ENCODE results near the gene ARID5B. TPM values are rescaled to one million over a fixed set of nuclear protein-coding genes. Genes with fewer than 3 reads are reported as not detected.
A peak's percentile ranks its signal among the peaks of the same experiment; 100 is the strongest.

ARID5B gene
- total RNA-seq, 1 donor from 2014 or later: 36.9 TPM

- Mint-ChIP-seq H3K27ac (no peak overlapping the region), H3K27me3 (no peaks in the 10 kb centered on the region), H3K36me3 (peaks cover 31% of the 10 kb centered on the region), H3K4me1 (ENCODE audit: unreplicated experiment) (peaks cover 49% of the 10 kb centered on the region), H3K4me3 (no peak overlapping the region), H3K9me3 (peaks cover 5% of the 10 kb centered on the region)
- TF ChIP-seq CTCF (conservative IDR thresholded peaks at IDR 0.05): no peak
- no peak for DNase-seq (ENCODE audit: extremely low spot score, unreplicated experiment)
Observed at GRCh38 chr10:61965703-61966395, 64.3 kb downstream of the ARID5B start.

GRCh38 chr10:61967298-61967697 is 65.8 kb downstream of the ARID5B start:
- DNase-seq (ENCODE audit: extremely low spot score, unreplicated experiment): no peak
- Mint-ChIP-seq H3K27ac (no peak overlapping the region), H3K27me3 (no peaks in the 10 kb centered on the region), H3K36me3 (peaks cover 30% of the 10 kb centered on the region), H3K4me3 (no peak overlapping the region), H3K4me1 (ENCODE audit: unreplicated experiment) (peaks cover 52% of the 10 kb centered on the region), H3K9me3 (peaks cover 5% of the 10 kb centered on the region)
- TF ChIP-seq CTCF (conservative IDR thresholded peaks at IDR 0.05): no peak

GRCh38 chr10:61970182-61971002 is 68.9 kb downstream of the ARID5B start:
- Mint-ChIP-seq H3K27ac (peak overlapping the region; percentile 32), H3K9me3 (peaks cover 5% of the 10 kb centered on the region), H3K27me3 (no peaks in the 10 kb centered on the region), H3K36me3 (peaks cover 26% of the 10 kb centered on the region), H3K4me3 (peak overlapping the region; percentile 23), H3K4me1 (ENCODE audit: unreplicated experiment) (peaks cover 58% of the 10 kb centered on the region)
- TF ChIP-seq CTCF (conservative IDR thresholded peaks at IDR 0.05): no peak
- no peak for DNase-seq (ENCODE audit: extremely low spot score, unreplicated experiment)

GRCh38 chr10:61971003-61971325 is 69.5 kb downstream of the ARID5B start:
- Mint-ChIP-seq H3K27me3 (no peaks in the 10 kb centered on the region), H3K9me3 (peaks cover 5% of the 10 kb centered on the region), H3K36me3 (peaks cover 26% of the 10 kb centered on the region), H3K4me3 (peak overlapping the region; percentile 4), H3K4me1 (ENCODE audit: unreplicated experiment) (peaks cover 64% of the 10 kb centered on the region), H3K27ac (peak overlapping the region; percentile 32)
- no peak for TF ChIP-seq CTCF (conservative IDR thresholded peaks at IDR 0.05)
- no peak for DNase-seq (ENCODE audit: extremely low spot score, unreplicated experiment)

- peaks cover 14% of the 10 kb centered on the region for H3K36me3 Mint-ChIP-seq
- H3K4me1 Mint-ChIP-seq (ENCODE audit: unreplicated experiment): peaks cover 68% of the 10 kb centered on the region
- no peak for TF ChIP-seq CTCF (conservative IDR thresholded peaks at IDR 0.05)
- H3K27me3 Mint-ChIP-seq: no peaks in the 10 kb centered on the region
- H3K4me3 Mint-ChIP-seq: peak overlapping the region; percentile 36
- no peak for DNase-seq (ENCODE audit: extremely low spot score, unreplicated experiment)
- peak overlapping the region; percentile 42 for H3K27ac Mint-ChIP-seq
- H3K9me3 Mint-ChIP-seq: peaks cover 4% of the 10 kb centered on the region
Observed at GRCh38 chr10:61973169-61973568, 71.7 kb downstream of the ARID5B start.
